Activated T-helper 1 cell treated with anti-CD3 and anti-CD28 coated beads, Interleukin-12 subunit alpha, Interleukin-12 subunit beta, Interleukin-2, Interleukin-4 antibody, amounts not matched to agents 30 ng/mL and 10 ng/mL and 1 ng/mL, durations not matched to agents 14 hours and 24 hours and 36 hours (primary cell): Measurements from ENCODE around the gene CNDP1. TPM values are rescaled to one million over a fixed set of nuclear protein-coding genes. Genes with fewer than 3 reads are reported as not detected.

Experiments
- DNase-seq: peaks from one replicate; pipeline ENCODE4 v3.0.0; 2021; ENCODE audit warnings: low spot score
- H3K27ac Mint-ChIP-seq: one replicate; pipeline ENCODE4 v1.8.0; 2021; ENCODE audit warnings: mild to moderate bottlenecking, mixed read lengths
- H3K27me3 Mint-ChIP-seq: one replicate; pipeline ENCODE4 v1.8.0; 2022; ENCODE audit warnings: mild to moderate bottlenecking, moderate library complexity, mixed read lengths; ENCODE audit not compliant: insufficient read depth
- H3K36me3 Mint-ChIP-seq: one replicate; pipeline ENCODE4 v1.8.0; 2021; ENCODE audit warnings: low read depth, mixed read lengths
- H3K4me1 Mint-ChIP-seq: one replicate; pipeline ENCODE4 v1.8.0; 2021; ENCODE audit warnings: low read depth, mixed read lengths
- H3K4me3 Mint-ChIP-seq: one replicate; pipeline ENCODE4 v1.8.0; 2021; ENCODE audit warnings: mild to moderate bottlenecking, moderate library complexity, mixed read lengths
- H3K9me3 Mint-ChIP-seq: one replicate; pipeline ENCODE4 v1.8.0; 2021; ENCODE audit warnings: mixed read lengths
- intact Hi-C: fragments of 100-400 bp; cut with micrococcal nuclease; formaldehyde crosslinking; loops from one replicate; pipeline ENCODE4 v1.15.1; 2024
- total RNA-seq: library from RNA; stranded (reverse); gene quantifications from 2 replicates; pipeline ENCODE4 v1.2.3, GENCODE V29; 2022

Gene CNDP1
- total RNA-seq, 1 donor from 2014 or later: not detected

GRCh38 chr18:74569401-74569800 is 35.1 kb downstream of the CNDP1 start:
- H3K27ac Mint-ChIP-seq: no peak overlapping the region

GRCh38 chr18:74570266-74570665 is 36.0 kb downstream of the CNDP1 start:
- no peaks in the 10 kb centered on the region for H3K4me1 Mint-ChIP-seq
- intact Hi-C loops: no loop called here
- no peak for DNase-seq
- H3K36me3 Mint-ChIP-seq: no peaks in the 10 kb centered on the region
- H3K27ac Mint-ChIP-seq: no peak overlapping the region
- no peak overlapping the region for H3K4me3 Mint-ChIP-seq
- H3K9me3 Mint-ChIP-seq: peaks cover 12% of the 10 kb centered on the region
- peaks cover 11% of the 10 kb centered on the region for H3K27me3 Mint-ChIP-seq

More at GRCh38 chr18:74569401-74569800, 35.1 kb downstream of the CNDP1 start:
- DNase-seq: no peak
- H3K36me3 Mint-ChIP-seq: no peaks in the 10 kb centered on the region
- intact Hi-C loops: no loop called here
- H3K4me3 Mint-ChIP-seq: no peak overlapping the region
- H3K4me1 Mint-ChIP-seq: no peaks in the 10 kb centered on the region
- H3K9me3 Mint-ChIP-seq: peaks cover 12% of the 10 kb centered on the region
- peaks cover 11% of the 10 kb centered on the region for H3K27me3 Mint-ChIP-seq

GRCh38 chr18:74571895-74572680 is 37.8 kb downstream of the CNDP1 start:
- Mint-ChIP-seq H3K9me3 (peaks cover 5% of the 10 kb centered on the region), H3K27me3 (peaks cover 11% of the 10 kb centered on the region)
- intact Hi-C loops: no loop called here

GRCh38 chr18:74573053-74573452 is 38.8 kb downstream of the CNDP1 start:
- no peaks in the 10 kb centered on the region for H3K4me1 Mint-ChIP-seq

More at GRCh38 chr18:74571895-74572680, 37.8 kb downstream of the CNDP1 start:
- no peak overlapping the region for H3K4me3 Mint-ChIP-seq
- H3K4me1 Mint-ChIP-seq: no peaks in the 10 kb centered on the region
- no peak overlapping the region for H3K27ac Mint-ChIP-seq
- H3K36me3 Mint-ChIP-seq: no peaks in the 10 kb centered on the region
- DNase-seq: no peak

GRCh38 chr18:74574916-74575315 is 40.6 kb downstream of the CNDP1 start:
- intact Hi-C loops: no loop called here
- H3K4me3 Mint-ChIP-seq: no peak overlapping the region
- DNase-seq: no peak
- no peak overlapping the region for H3K27ac Mint-ChIP-seq
- H3K36me3 Mint-ChIP-seq: no peaks in the 10 kb centered on the region
- no peaks in the 10 kb centered on the region for H3K4me1 Mint-ChIP-seq
- no peaks in the 10 kb centered on the region for H3K9me3 Mint-ChIP-seq
- peaks cover 20% of the 10 kb centered on the region for H3K27me3 Mint-ChIP-seq

More at GRCh38 chr18:74573053-74573452, 38.8 kb downstream of the CNDP1 start:
- H3K27me3 Mint-ChIP-seq: peaks cover 9% of the 10 kb centered on the region
- intact Hi-C loops: no loop called here
- no peak overlapping the region for H3K4me3 Mint-ChIP-seq
- no peak for DNase-seq
- H3K27ac Mint-ChIP-seq: no peak overlapping the region
- H3K36me3 Mint-ChIP-seq: no peaks in the 10 kb centered on the region
- H3K9me3 Mint-ChIP-seq: no peaks in the 10 kb centered on the region

GRCh38 chr18:74577019-74577418 is 42.7 kb downstream of the CNDP1 start:
- no peak overlapping the region for H3K27ac Mint-ChIP-seq
- intact Hi-C loops: no loop called here

GRCh38 chr18:74579496-74580065 is 45.3 kb downstream of the CNDP1 start:
- DNase-seq: no peak
- Mint-ChIP-seq H3K4me3 (no peak overlapping the region), H3K27me3 (peaks cover 18% of the 10 kb centered on the region), H3K27ac (no peak overlapping the region), H3K4me1 (no peaks in the 10 kb centered on the region), H3K9me3 (no peaks in the 10 kb centered on the region), H3K36me3 (no peaks in the 10 kb centered on the region)
- intact Hi-C loops: no loop called here

More at GRCh38 chr18:74577019-74577418, 42.7 kb downstream of the CNDP1 start:
- no peaks in the 10 kb centered on the region for H3K36me3 Mint-ChIP-seq
- no peaks in the 10 kb centered on the region for H3K9me3 Mint-ChIP-seq
- H3K4me1 Mint-ChIP-seq: no peaks in the 10 kb centered on the region
- H3K4me3 Mint-ChIP-seq: no peak overlapping the region
- peaks cover 16% of the 10 kb centered on the region for H3K27me3 Mint-ChIP-seq
- DNase-seq: no peak

GRCh38 chr18:74582642-74583041 is 48.3 kb downstream of the CNDP1 start:
- Mint-ChIP-seq H3K9me3 (no peaks in the 10 kb centered on the region), H3K36me3 (no peaks in the 10 kb centered on the region), H3K4me1 (no peaks in the 10 kb centered on the region), H3K27me3 (peaks cover 24% of the 10 kb centered on the region), H3K27ac (no peak overlapping the region), H3K4me3 (no peak overlapping the region)
- DNase-seq: no peak
- intact Hi-C loops: no loop called here

GRCh38 chr18:74587441-74587840 is 53.1 kb downstream of the CNDP1 start:
- Mint-ChIP-seq H3K27me3 (peaks cover 9% of the 10 kb centered on the region), H3K4me3 (no peak overlapping the region), H3K36me3 (peaks cover 1% of the 10 kb centered on the region), H3K4me1 (no peaks in the 10 kb centered on the region), H3K9me3 (no peaks in the 10 kb centered on the region), H3K27ac (no peak overlapping the region)
- intact Hi-C loops: no loop called here
- DNase-seq: no peak

- Mint-ChIP-seq H3K27me3 (peaks cover 9% of the 10 kb centered on the region), H3K27ac (no peak overlapping the region), H3K4me3 (no peak overlapping the region), H3K36me3 (peaks cover 9% of the 10 kb centered on the region), H3K9me3 (no peaks in the 10 kb centered on the region), H3K4me1 (no peaks in the 10 kb centered on the region)
- intact Hi-C loops: no loop called here
- no peak for DNase-seq
These were observed 54.7 kb downstream of the CNDP1 start for GRCh38 chr18:74589021-74589420.

- Mint-ChIP-seq H3K4me3 (no peak overlapping the region), H3K27ac (no peak overlapping the region), H3K9me3 (no peaks in the 10 kb centered on the region), H3K36me3 (peaks cover 14% of the 10 kb centered on the region), H3K4me1 (peaks cover 4% of the 10 kb centered on the region), H3K27me3 (peaks cover 5% of the 10 kb centered on the region)
- DNase-seq: no peak
- intact Hi-C loops: loop anchor here (10.0 kb wide), 1 partner anchor 505 kb away; no protein-coding TSS in a partner anchor
These were observed 55.5 kb downstream of the CNDP1 start for GRCh38 chr18:74589811-74590210.

GRCh38 chr18:74590671-74591070 is 56.4 kb downstream of the CNDP1 start:
- H3K4me1 Mint-ChIP-seq: peaks cover 13% of the 10 kb centered on the region
- H3K27ac Mint-ChIP-seq: no peak overlapping the region
- no peaks in the 10 kb centered on the region for H3K9me3 Mint-ChIP-seq
- no peak for DNase-seq
- peaks cover 4% of the 10 kb centered on the region for H3K27me3 Mint-ChIP-seq
- no peak overlapping the region for H3K4me3 Mint-ChIP-seq
- peaks cover 22% of the 10 kb centered on the region for H3K36me3 Mint-ChIP-seq
- intact Hi-C loops: loop anchor here (10.0 kb wide), 1 partner anchor 506 kb away; no protein-coding TSS in a partner anchor

GRCh38 chr18:74595431-74595830 is 61.1 kb downstream of the CNDP1 start:
- intact Hi-C loops: loop anchor here (5.0 to 10.0 kb wide), 2 partner anchors 397 to 511 kb away; no protein-coding TSS in a partner anchor
- no peak for DNase-seq
- peaks cover 22% of the 10 kb centered on the region for H3K36me3 Mint-ChIP-seq
- H3K4me3 Mint-ChIP-seq: peak overlapping the region; percentile 97
- H3K4me1 Mint-ChIP-seq: peaks cover 37% of the 10 kb centered on the region
- H3K27me3 Mint-ChIP-seq: no peaks in the 10 kb centered on the region
- H3K9me3 Mint-ChIP-seq: no peaks in the 10 kb centered on the region
- H3K27ac Mint-ChIP-seq: peak overlapping the region; percentile 49
